HG03159 (cell line): Measurements from ENCODE around the gene DAGLA.
"Not testable (repeated sequence)": the region's sequence is repeated elsewhere in the genome, so short reads cannot be mapped to it uniquely, and the experiment has no call there.

Experiments
- ATAC-seq: cut with Tn5 transposase; IDR thresholded peaks from one replicate; pipeline ENCODE4 v1.9.1; 2021; ENCODE audit warnings: mild to moderate bottlenecking, moderate library complexity; ENCODE audit not compliant: unreplicated experiment

The DAGLA gene

GRCh38 chr11:61659413-61660196 lies 20.6 kb upstream of the DAGLA start:
- ATAC-seq, result no peak

GRCh38 chr11:61660997-61661396 lies 19.2 kb upstream of the DAGLA start:
- ATAC-seq, result not testable (repeated sequence)

- ATAC-seq, result no peak
Measured at GRCh38 chr11:61666684-61667297, 13.4 kb upstream of the DAGLA start.

GRCh38 chr11:61667684-61668305 lies 12.4 kb upstream of the DAGLA start:
- no peak for ATAC-seq

- ATAC-seq, result no peak
Measured at GRCh38 chr11:61669417-61669816, 10.8 kb upstream of the DAGLA start.

- no peak for ATAC-seq
Measured at GRCh38 chr11:61670626-61671025, 9.6 kb upstream of the DAGLA start.

- no peak for ATAC-seq
Measured at GRCh38 chr11:61671527-61671926, 8.7 kb upstream of the DAGLA start.

GRCh38 chr11:61673946-61674467 lies 6.2 kb upstream of the DAGLA start:
- ATAC-seq, result not testable (repeated sequence)

GRCh38 chr11:61675826-61676225 lies 4.4 kb upstream of the DAGLA start:
- no peak for ATAC-seq

GRCh38 chr11:61679296-61679695 lies 895 bp upstream of the DAGLA start:
- ATAC-seq, result no peak

- ATAC-seq, result no peak
Measured at GRCh38 chr11:61680622-61681221, 531 bp downstream of the DAGLA start.

- no peak for ATAC-seq
Measured at GRCh38 chr11:61682093-61682732, 2.0 kb downstream of the DAGLA start.

GRCh38 chr11:61682906-61683675 lies 2.9 kb downstream of the DAGLA start:
- no peak for ATAC-seq

GRCh38 chr11:61683961-61684869 lies 4.0 kb downstream of the DAGLA start:
- no peak for ATAC-seq

GRCh38 chr11:61684870-61685616 lies 4.9 kb downstream of the DAGLA start:
- no peak for ATAC-seq

GRCh38 chr11:61685617-61685967 lies 5.4 kb downstream of the DAGLA start:
- no peak for ATAC-seq

- no peak for ATAC-seq
Measured at GRCh38 chr11:61686066-61686465, 5.9 kb downstream of the DAGLA start.

GRCh38 chr11:61686469-61686868 lies 6.3 kb downstream of the DAGLA start:
- no peak for ATAC-seq

GRCh38 chr11:61687420-61687819 lies 7.2 kb downstream of the DAGLA start:
- no peak for ATAC-seq
